WTC11 (cell line): ENCODE results near the gene MOSPD2.

Source experiments
- CTCF ChIP-seq: fragments of 200-600 bp; IDR thresholded peaks from 2 replicates; pipeline ENCODE4 v1.8.0; 2022; ENCODE audit warnings: antibody characterized with exemption
- NFYB ChIP-seq: sonication (generic); formaldehyde crosslinking; conservative IDR thresholded peaks from 2 replicates; pipeline ENCODE4 v1.8.0; 2022; ENCODE audit warnings: low read depth, missing genetic modification reagents
- USF2 ChIP-seq: sonication (generic); formaldehyde crosslinking; IDR thresholded peaks from 2 replicates; pipeline ENCODE4 v1.8.1; 2023; ENCODE audit warnings: mild to moderate bottlenecking, missing genetic modification reagents, moderate library complexity
- TF ChIP-seq, protein P1 (sequence below): sonication (generic); formaldehyde crosslinking; IDR thresholded peaks from 2 replicates; pipeline ENCODE4 v1.8.0; 2022; ENCODE audit warnings: mild to moderate bottlenecking, missing genetic modification reagents

- no peak for TF ChIP-seq USF2 (CRISPR knock-in tag)
- TF ChIP-seq, protein P1, sequence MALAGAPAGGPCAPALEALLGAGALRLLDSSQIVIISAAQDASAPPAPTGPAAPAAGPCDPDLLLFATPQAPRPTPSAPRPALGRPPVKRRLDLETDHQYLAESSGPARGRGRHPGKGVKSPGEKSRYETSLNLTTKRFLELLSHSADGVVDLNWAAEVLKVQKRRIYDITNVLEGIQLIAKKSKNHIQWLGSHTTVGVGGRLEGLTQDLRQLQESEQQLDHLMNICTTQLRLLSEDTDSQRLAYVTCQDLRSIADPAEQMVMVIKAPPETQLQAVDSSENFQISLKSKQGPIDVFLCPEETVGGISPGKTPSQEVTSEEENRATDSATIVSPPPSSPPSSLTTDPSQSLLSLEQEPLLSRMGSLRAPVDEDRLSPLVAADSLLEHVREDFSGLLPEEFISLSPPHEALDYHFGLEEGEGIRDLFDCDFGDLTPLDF: no peak
- no peak for TF ChIP-seq NFYB (CRISPR knock-in tag)
- TF ChIP-seq CTCF: no peak
Measured at GRCh38 chrX:14934423-14934822, 61.2 kb downstream of the MOSPD2 start.
